WTC11 (cell line): ENCODE results near the gene TMEM108. TPM values are rescaled to one million over a fixed set of nuclear protein-coding genes. Genes with fewer than 3 reads are reported as not detected.

Experiments
- ATAC-seq: fragments of 200-7000 bp; cut with Tn5 transposase; 2 replicates; pipeline ENCODE4 v1.10.0; 2021; ENCODE audit warnings: mild to moderate bottlenecking, moderate library complexity
- CTCF ChIA-PET: fragments of 300-600 bp; sonication (Branson Sonifier 250); formaldehyde crosslinking; loops from one replicate; lab custom pipeline; 2021; ENCODE audit warnings: antibody characterized with exemption; lab: Charles Lee
- POLR2A ChIA-PET: fragments of 350-600 bp; sonication (Branson Sonifier 250); formaldehyde crosslinking; loops from one replicate; lab custom pipeline; 2021; ENCODE audit warnings: antibody characterized with exemption; lab: Charles Lee
- DNase-seq: peaks from one replicate; pipeline ENCODE4 v3.0.0; 2021; ENCODE audit warnings: low spot score
- H3K27ac Mint-ChIP-seq: 2 replicates; pipeline ENCODE4 v1.8.0; 2021; ENCODE audit warnings: mixed read lengths
- H3K27me3 Mint-ChIP-seq: 2 replicates; pipeline ENCODE4 v1.8.0; 2021; ENCODE audit warnings: low read depth, mild to moderate bottlenecking, moderate library complexity, mixed read lengths
- H3K36me3 Mint-ChIP-seq: 2 replicates; pipeline ENCODE4 v1.8.0; 2021; ENCODE audit warnings: mixed read lengths
- H3K4me1 Mint-ChIP-seq: 2 replicates; pipeline ENCODE4 v1.8.0; 2022; ENCODE audit warnings: mixed read lengths
- H3K4me3 Mint-ChIP-seq: 2 replicates; pipeline ENCODE4 v1.8.0; 2021; ENCODE audit warnings: mild to moderate bottlenecking, moderate library complexity, mixed read lengths
- H3K9me3 Mint-ChIP-seq: 2 replicates; pipeline ENCODE4 v1.8.0; 2021; ENCODE audit warnings: mixed read lengths
- ATF1 ChIP-seq: sonication (generic); formaldehyde crosslinking; IDR thresholded peaks from 2 replicates; pipeline ENCODE4 v1.8.1; 2023; ENCODE audit warnings: mild to moderate bottlenecking, moderate library complexity, missing genetic modification reagents
- CREB1 ChIP-seq: sonication (generic); formaldehyde crosslinking; IDR thresholded peaks from 2 replicates; pipeline ENCODE4 v1.8.0; 2023; ENCODE audit warnings: mild to moderate bottlenecking, missing genetic modification reagents
- EMX1 ChIP-seq: fragments of 250-450 bp; sonication (Bioruptor Pico); IDR thresholded peaks from 2 replicates; pipeline ENCODE4 v1.8.0; 2021; ENCODE audit warnings: mild to moderate bottlenecking
- ETV6 ChIP-seq: sonication (generic); formaldehyde crosslinking; IDR thresholded peaks from 2 replicates; pipeline ENCODE4 v1.8.1; 2022; ENCODE audit warnings: mild to moderate bottlenecking, missing genetic modification reagents
- MXD4 ChIP-seq: fragments of 250-450 bp; sonication (Bioruptor Pico); IDR thresholded peaks from 2 replicates; pipeline ENCODE4 v1.8.0; 2021; ENCODE audit warnings: mild to moderate bottlenecking, moderate library complexity, borderline replicate concordance
- PRRX2 ChIP-seq: fragments of 250-450 bp; sonication (Bioruptor Pico); IDR thresholded peaks from 2 replicates; pipeline ENCODE4 v1.8.0; 2021; ENCODE audit warnings: mild to moderate bottlenecking
- SMAD3 ChIP-seq: sonication (generic); formaldehyde crosslinking; IDR thresholded peaks from 2 replicates; pipeline ENCODE4 v1.8.0; 2022; ENCODE audit warnings: missing genetic modification reagents, mild to moderate bottlenecking, borderline replicate concordance
- SMAD4 ChIP-seq: sonication (generic); formaldehyde crosslinking; IDR thresholded peaks from 2 replicates; pipeline ENCODE4 v1.8.0; 2022; ENCODE audit warnings: mild to moderate bottlenecking, missing genetic modification reagents
- ZNF219 ChIP-seq: sonication (generic); formaldehyde crosslinking; IDR thresholded peaks from 2 replicates; pipeline ENCODE4 v1.8.0; 2023; ENCODE audit warnings: missing genetic modification reagents, mild to moderate bottlenecking, borderline replicate concordance
- ZNF232 ChIP-seq: sonication (generic); formaldehyde crosslinking; IDR thresholded peaks from 2 replicates; pipeline ENCODE4 v1.8.0; 2022; ENCODE audit warnings: mild to moderate bottlenecking, missing genetic modification reagents
- total RNA-seq: library from RNA; stranded (reverse); gene quantifications from 3 replicates; pipeline ENCODE4 v1.2.3, GENCODE V29; 2021
- TF ChIP-seq, protein P1 (sequence below): sonication (generic); formaldehyde crosslinking; conservative IDR thresholded peaks from 2 replicates; pipeline ENCODE4 v1.8.1; 2022; ENCODE audit warnings: mild to moderate bottlenecking, missing genetic modification reagents
- TF ChIP-seq, protein P2 (sequence below): sonication (generic); formaldehyde crosslinking; IDR thresholded peaks from 2 replicates; pipeline ENCODE4 v1.8.0; 2023; ENCODE audit warnings: missing genetic modification reagents
- TF ChIP-seq, protein P3 (sequence below): fragments of 250-450 bp; sonication (Bioruptor Pico); IDR thresholded peaks from 2 replicates; pipeline ENCODE4 v2.1.2; 2022; ENCODE audit warnings: mild to moderate bottlenecking, moderate library complexity
- TF ChIP-seq, protein P4 (sequence below): fragments of 250-450 bp; sonication (Bioruptor Pico); IDR thresholded peaks from 2 replicates; pipeline ENCODE4 v1.9.0; 2021; ENCODE audit warnings: mild to moderate bottlenecking
- TF ChIP-seq, protein P5 (sequence below): fragments of 250-450 bp; sonication (Bioruptor Pico); IDR thresholded peaks from 2 replicates; pipeline ENCODE4 v1.8.0; 2021; ENCODE audit warnings: mild to moderate bottlenecking
- TF ChIP-seq, protein P6 (sequence below): sonication (generic); formaldehyde crosslinking; IDR thresholded peaks from 2 replicates; pipeline ENCODE4 v1.8.1; 2022; ENCODE audit warnings: mild to moderate bottlenecking, moderate library complexity, missing genetic modification reagents

TMEM108 gene
- total RNA-seq, 1 experiment from 2014 or later, result 14.7 TPM

DNA sequence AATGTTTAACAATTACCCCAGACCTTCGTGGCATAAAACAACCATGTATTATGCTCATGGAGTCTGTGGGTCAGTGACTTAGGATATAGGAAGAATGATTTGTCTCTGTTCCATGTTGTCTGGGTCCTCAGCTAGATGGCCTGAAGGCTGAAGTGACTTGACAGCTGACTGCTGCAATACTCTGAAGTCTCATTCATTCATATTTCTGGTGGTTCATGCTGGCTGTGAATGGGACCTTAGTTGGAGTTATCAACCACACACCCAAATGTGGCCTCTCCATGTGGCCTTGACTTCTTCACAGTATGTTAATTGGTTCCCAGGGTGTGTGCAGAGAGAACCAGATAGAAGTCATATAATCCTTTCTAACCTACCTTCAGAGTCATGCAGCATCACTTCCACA is 216.5 kb downstream of the TMEM108 start:
- no peak overlapping the region for H3K4me3 Mint-ChIP-seq
- no peaks in the 10 kb centered on the region for H3K4me1 Mint-ChIP-seq
- H3K27me3 Mint-ChIP-seq, result no peaks in the 10 kb centered on the region; the same call in 1 of the 2 replicates
- ChIA-PET POLR2A (no interaction called here), CTCF (no interaction called here)
- no peak for DNase-seq
- TF ChIP-seq ZNF232 (CRISPR knock-in tag) (no peak), ETV6 (CRISPR knock-in tag) (no peak), ZNF219 (CRISPR knock-in tag) (no peak), SMAD3 (no peak), SMAD4 (CRISPR knock-in tag) (no peak), PRRX2 (CRISPR knock-in tag) (no peak), ATF1 (no peak), CREB1 (CRISPR knock-in tag) (no peak)
- TF ChIP-seq, protein P1, sequence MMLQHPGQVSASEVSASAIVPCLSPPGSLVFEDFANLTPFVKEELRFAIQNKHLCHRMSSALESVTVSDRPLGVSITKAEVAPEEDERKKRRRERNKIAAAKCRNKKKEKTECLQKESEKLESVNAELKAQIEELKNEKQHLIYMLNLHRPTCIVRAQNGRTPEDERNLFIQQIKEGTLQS (CRISPR knock-in tag), result no peak
- TF ChIP-seq, protein P2, sequence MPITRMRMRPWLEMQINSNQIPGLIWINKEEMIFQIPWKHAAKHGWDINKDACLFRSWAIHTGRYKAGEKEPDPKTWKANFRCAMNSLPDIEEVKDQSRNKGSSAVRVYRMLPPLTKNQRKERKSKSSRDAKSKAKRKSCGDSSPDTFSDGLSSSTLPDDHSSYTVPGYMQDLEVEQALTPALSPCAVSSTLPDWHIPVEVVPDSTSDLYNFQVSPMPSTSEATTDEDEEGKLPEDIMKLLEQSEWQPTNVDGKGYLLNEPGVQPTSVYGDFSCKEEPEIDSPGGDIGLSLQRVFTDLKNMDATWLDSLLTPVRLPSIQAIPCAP (CRISPR knock-in tag), result no peak
- TF ChIP-seq, protein P3, sequence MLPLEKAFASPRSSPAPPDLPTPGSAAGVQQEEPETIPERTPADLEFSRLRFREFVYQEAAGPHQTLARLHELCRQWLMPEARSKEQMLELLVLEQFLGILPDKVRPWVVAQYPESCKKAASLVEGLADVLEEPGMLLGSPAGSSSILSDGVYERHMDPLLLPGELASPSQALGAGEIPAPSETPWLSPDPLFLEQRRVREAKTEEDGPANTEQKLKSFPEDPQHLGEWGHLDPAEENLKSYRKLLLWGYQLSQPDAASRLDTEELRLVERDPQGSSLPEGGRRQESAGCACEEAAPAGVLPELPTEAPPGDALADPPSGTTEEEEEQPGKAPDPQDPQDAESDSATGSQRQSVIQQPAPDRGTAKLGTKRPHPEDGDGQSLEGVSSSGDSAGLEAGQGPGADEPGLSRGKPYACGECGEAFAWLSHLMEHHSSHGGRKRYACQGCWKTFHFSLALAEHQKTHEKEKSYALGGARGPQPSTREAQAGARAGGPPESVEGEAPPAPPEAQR (CRISPR knock-in tag), result no peak
- TF ChIP-seq, protein P4, sequence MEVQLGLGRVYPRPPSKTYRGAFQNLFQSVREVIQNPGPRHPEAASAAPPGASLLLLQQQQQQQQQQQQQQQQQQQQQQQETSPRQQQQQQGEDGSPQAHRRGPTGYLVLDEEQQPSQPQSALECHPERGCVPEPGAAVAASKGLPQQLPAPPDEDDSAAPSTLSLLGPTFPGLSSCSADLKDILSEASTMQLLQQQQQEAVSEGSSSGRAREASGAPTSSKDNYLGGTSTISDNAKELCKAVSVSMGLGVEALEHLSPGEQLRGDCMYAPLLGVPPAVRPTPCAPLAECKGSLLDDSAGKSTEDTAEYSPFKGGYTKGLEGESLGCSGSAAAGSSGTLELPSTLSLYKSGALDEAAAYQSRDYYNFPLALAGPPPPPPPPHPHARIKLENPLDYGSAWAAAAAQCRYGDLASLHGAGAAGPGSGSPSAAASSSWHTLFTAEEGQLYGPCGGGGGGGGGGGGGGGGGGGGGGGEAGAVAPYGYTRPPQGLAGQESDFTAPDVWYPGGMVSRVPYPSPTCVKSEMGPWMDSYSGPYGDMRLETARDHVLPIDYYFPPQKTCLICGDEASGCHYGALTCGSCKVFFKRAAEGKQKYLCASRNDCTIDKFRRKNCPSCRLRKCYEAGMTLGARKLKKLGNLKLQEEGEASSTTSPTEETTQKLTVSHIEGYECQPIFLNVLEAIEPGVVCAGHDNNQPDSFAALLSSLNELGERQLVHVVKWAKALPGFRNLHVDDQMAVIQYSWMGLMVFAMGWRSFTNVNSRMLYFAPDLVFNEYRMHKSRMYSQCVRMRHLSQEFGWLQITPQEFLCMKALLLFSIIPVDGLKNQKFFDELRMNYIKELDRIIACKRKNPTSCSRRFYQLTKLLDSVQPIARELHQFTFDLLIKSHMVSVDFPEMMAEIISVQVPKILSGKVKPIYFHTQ (CRISPR knock-in tag), result no peak
- TF ChIP-seq, protein P5, sequence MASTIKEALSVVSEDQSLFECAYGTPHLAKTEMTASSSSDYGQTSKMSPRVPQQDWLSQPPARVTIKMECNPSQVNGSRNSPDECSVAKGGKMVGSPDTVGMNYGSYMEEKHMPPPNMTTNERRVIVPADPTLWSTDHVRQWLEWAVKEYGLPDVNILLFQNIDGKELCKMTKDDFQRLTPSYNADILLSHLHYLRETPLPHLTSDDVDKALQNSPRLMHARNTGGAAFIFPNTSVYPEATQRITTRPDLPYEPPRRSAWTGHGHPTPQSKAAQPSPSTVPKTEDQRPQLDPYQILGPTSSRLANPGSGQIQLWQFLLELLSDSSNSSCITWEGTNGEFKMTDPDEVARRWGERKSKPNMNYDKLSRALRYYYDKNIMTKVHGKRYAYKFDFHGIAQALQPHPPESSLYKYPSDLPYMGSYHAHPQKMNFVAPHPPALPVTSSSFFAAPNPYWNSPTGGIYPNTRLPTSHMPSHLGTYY, result no peak
- H3K36me3 Mint-ChIP-seq, result no peaks in the 10 kb centered on the region
- H3K9me3 Mint-ChIP-seq, result peaks cover 12% of the 10 kb centered on the region
- H3K27ac Mint-ChIP-seq, result no peak overlapping the region
- ATAC-seq, result no peak

DNA sequence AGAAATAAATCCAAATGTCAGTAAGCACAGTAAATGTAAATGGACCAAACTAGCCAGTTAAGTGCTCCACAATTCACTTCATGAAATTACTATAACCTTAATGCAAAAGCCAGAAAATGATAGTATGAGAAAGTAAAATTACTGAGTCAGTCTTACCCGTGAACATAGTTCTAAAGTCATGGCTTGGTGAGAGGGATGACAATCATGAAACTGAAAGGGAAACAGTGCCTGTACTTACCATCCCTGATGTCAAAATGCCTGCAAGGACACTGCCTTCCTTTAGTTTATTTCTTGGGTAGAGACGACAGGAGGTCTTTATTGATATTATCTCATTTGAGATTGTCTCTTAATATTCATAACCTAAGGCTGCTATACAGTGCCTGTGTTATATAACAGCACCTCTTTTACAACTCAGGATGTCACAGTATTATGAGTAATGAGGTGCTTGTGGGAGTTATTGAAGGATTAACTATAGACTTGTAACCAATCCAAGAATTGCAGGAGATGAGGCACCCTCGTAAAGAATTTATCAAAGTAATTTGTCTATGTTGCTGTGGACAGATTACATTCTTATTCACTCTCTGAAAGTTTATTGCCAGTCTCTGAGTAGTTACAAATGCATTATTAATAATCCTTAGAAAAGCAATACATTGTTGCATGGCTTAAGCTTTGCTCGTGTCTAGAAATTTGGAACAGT is 218.7 kb downstream of the TMEM108 start:
- peaks cover 8% of the 10 kb centered on the region for H3K9me3 Mint-ChIP-seq
- H3K27me3 Mint-ChIP-seq, result no peaks in the 10 kb centered on the region; the same call in 1 of the 2 replicates
- H3K27ac Mint-ChIP-seq, result no peak overlapping the region
- H3K4me1 Mint-ChIP-seq, result no peaks in the 10 kb centered on the region
- H3K4me3 Mint-ChIP-seq, result no peak overlapping the region
- no peak for DNase-seq
- ATAC-seq, result no peak
- TF ChIP-seq, protein P6, sequence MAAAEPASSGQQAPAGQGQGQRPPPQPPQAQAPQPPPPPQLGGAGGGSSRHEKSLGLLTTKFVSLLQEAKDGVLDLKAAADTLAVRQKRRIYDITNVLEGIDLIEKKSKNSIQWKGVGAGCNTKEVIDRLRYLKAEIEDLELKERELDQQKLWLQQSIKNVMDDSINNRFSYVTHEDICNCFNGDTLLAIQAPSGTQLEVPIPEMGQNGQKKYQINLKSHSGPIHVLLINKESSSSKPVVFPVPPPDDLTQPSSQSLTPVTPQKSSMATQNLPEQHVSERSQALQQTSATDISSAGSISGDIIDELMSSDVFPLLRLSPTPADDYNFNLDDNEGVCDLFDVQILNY (CRISPR knock-in tag), result no peak
- TF ChIP-seq, all 79 proteins: peak for 0
- ChIA-PET CTCF (interaction anchor here (1.7 kb wide), 1 partner anchor 215 kb away, joined by 5 read pairs; no protein-coding TSS in a partner anchor), POLR2A (no interaction called here)
- H3K36me3 Mint-ChIP-seq, result no peaks in the 10 kb centered on the region

DNA sequence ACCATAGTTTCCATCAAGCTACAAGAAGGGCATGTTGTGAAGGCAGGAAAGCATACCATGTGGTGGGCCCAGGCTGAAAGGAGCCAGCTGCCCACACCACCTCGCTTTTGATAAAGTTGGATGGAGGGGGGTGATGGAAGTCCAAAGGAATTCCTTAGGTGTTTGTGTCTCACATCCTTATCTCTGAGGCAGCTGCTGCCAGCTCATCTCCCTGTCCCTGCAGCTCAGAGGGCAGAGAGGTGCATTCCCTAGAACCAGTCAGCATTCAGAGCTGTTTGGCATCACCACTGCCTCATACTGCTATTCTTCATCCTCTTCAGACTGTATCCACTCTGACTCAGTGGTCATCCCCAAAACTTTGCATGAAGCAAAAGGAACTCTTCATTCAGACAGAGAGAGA is 220.2 kb downstream of the TMEM108 start:
- H3K27me3 Mint-ChIP-seq, result no peaks in the 10 kb centered on the region; the same call in 1 of the 2 replicates

More for the DNA sequence above, 220.2 kb downstream of the TMEM108 start:
- no peak overlapping the region for H3K27ac Mint-ChIP-seq
- ATAC-seq, result no peak
- peaks cover 8% of the 10 kb centered on the region for H3K9me3 Mint-ChIP-seq
- no peak for DNase-seq
- CTCF ChIA-PET, result interaction anchor here (0.7 to 2.0 kb wide), 4 partner anchors 13 to 217 kb away, joined by 3 to 5 read pairs (median 4); no protein-coding TSS in a partner anchor
- no peaks in the 10 kb centered on the region for H3K36me3 Mint-ChIP-seq
- POLR2A ChIA-PET, result no interaction called here
- TF ChIP-seq, protein P5, result no peak
- TF ChIP-seq EMX1 (no peak), MXD4 (no peak), SMAD3 (no peak)
- TF ChIP-seq, all 79 proteins: peak for 0
- Mint-ChIP-seq H3K4me3 (no peak overlapping the region), H3K4me1 (no peaks in the 10 kb centered on the region)
